ENCODE results near the gene FOXP1.

The FOXP1 gene

GRCh38 chr3:71074423-71074822 is 509.1 kb downstream of the FOXP1 start:
- in situ Hi-C loops (cut with HindIII; ENCODE audit: low sequenced_read_pairs): no loop called here

DNA sequence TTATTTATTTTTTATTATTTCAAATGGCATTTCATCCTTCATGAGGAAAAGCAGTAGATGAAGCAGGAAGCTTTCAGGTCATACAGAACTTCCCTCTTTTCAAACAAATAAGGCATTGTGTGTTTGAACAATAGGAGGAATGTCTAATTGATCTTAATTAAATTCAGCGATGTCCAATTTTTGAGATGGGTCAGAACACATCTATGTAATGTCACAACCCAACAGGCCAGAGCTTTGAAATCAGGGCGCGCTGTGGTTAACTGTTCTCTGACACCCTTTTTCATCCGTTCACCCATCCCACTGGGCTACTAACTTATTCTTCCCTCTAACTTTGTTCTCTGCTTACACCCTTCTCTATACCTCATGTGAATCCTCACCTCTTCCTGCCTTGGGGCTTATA is 510.5 kb downstream of the FOXP1 start:
- in situ Hi-C loops (cut with HindIII; ENCODE audit: low sequenced_read_pairs): no loop called here

- in situ Hi-C loops (cut with HindIII; ENCODE audit: low sequenced_read_pairs): no loop called here
Observed at GRCh38 chr3:71072287-71072686, 511.2 kb downstream of the FOXP1 start.

DNA sequence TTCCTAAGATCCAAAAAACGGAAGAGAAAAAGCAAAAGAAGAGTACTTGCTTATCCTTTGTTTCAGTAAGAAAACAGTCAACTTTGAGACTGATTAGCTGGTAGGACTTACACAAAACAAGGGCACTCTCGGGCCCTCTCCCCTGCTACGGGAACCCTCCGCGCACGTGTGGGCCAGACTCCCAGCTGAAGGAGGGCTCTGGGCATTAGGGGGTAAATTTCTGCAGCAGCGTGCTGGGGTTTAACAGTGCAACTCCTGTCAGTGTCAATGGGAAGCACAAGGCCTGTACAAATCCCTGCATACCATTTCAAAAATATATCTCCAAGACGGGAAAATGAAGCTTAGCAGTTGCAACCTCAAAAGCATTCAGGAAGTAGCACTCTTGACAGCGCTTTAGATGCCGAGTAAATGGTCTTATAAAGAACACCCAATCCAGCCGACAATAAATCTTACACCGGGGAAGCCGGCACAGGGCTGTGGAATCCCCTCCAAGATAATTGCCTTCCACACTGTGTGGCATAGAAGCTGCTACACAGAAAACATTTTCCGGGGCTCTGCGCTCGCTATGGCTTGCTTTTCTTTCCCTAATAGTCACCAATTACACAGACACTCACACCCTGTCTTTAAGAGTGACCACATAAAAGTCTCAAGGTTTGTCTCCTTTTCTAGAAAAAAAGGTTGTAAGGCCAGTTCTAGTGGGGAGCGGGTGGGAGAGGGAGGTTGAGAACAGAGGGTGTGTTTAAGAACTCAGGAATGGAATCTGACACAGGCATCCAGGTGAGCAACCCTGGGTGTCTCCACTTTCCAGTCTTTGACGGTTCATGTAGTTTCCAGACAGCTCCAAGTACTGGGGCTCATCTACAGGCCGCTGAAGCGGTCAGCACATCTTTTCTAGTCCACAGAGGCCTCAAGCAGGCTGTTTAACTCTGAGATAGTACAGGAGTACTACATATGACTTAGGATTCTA is 512.7 kb downstream of the FOXP1 start:
- in situ Hi-C loops (cut with HindIII; ENCODE audit: low sequenced_read_pairs): no loop called here

DNA sequence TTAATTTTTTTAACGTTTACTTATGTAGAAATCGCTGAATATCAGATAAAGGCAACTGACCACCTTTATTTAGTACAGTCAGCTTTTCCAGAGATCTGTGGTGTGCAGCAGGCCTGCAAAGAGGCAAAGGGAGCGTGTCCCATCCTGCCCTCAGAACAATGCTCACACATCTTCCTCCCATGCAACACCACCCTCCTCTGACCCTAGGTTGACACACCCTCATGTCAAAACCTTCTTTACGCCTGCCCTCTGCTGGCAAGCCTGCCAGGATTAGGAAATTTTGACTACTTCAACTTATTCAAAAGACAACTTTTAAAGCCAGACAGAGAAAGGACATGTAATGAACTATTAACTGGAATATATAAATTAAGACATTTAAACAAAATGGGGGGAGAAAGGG is 513.7 kb downstream of the FOXP1 start:
- in situ Hi-C loops (cut with HindIII; ENCODE audit: low sequenced_read_pairs): no loop called here

DNA sequence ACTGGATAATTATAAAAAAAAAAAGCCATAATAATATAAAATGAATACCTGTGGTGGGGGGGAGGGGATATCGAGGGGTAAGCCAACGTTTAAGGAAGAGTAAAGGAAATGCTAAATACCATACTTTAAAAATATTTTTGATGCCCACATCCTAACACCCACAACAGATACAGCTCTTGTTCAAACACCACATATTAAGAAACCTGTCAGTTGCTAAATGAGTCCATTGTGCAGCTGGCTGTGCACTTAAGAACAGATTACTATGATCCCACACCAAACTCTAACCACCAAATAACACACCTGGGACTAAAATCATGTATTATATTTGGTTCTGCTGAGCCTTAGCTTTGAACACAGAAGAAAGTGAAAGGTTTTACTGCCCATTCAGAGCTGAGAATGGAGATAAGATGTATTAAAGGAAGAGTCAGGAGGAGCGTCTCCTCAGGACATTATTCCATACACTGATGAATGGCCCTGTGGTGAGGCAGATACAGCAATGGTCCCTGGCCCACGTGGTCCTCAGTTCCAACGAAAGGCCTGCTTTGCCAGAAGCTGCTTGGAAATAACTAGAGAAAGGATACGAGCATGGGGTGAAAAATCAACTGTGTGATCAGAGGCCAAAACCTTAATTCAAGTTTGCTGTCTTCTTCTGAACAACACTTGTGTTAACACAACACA is 515.4 kb downstream of the FOXP1 start:
- in situ Hi-C loops (cut with HindIII; ENCODE audit: low sequenced_read_pairs): no loop called here

GRCh38 chr3:71066849-71067261 is 516.7 kb downstream of the FOXP1 start:
- in situ Hi-C loops (cut with HindIII; ENCODE audit: low sequenced_read_pairs): no loop called here

- in situ Hi-C loops (cut with HindIII; ENCODE audit: low sequenced_read_pairs): no loop called here
Observed at GRCh38 chr3:71066356-71066755, 517.2 kb downstream of the FOXP1 start.

DNA sequence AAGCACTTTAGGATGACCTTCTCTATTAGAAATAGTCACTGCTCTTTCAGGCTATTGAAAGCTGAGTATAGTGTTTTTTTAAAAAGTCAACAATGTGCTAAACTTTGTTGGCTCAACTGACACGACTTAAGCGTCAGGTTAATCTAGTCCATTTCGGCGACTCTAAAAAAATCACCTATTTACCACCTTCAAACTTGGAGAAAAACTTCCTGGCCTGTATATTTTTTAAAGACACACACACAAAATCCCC is 517.8 kb downstream of the FOXP1 start:
- in situ Hi-C loops (cut with HindIII; ENCODE audit: low sequenced_read_pairs): no loop called here

- in situ Hi-C loops (cut with HindIII; ENCODE audit: low sequenced_read_pairs): no loop called here
Observed at GRCh38 chr3:71064956-71065763, 518.4 kb downstream of the FOXP1 start.

- in situ Hi-C loops (cut with HindIII; ENCODE audit: low sequenced_read_pairs): no loop called here
Observed at GRCh38 chr3:71064291-71064955, 519.1 kb downstream of the FOXP1 start.

GRCh38 chr3:71063773-71064290 is 519.7 kb downstream of the FOXP1 start:
- in situ Hi-C loops (cut with HindIII; ENCODE audit: low sequenced_read_pairs): no loop called here

DNA sequence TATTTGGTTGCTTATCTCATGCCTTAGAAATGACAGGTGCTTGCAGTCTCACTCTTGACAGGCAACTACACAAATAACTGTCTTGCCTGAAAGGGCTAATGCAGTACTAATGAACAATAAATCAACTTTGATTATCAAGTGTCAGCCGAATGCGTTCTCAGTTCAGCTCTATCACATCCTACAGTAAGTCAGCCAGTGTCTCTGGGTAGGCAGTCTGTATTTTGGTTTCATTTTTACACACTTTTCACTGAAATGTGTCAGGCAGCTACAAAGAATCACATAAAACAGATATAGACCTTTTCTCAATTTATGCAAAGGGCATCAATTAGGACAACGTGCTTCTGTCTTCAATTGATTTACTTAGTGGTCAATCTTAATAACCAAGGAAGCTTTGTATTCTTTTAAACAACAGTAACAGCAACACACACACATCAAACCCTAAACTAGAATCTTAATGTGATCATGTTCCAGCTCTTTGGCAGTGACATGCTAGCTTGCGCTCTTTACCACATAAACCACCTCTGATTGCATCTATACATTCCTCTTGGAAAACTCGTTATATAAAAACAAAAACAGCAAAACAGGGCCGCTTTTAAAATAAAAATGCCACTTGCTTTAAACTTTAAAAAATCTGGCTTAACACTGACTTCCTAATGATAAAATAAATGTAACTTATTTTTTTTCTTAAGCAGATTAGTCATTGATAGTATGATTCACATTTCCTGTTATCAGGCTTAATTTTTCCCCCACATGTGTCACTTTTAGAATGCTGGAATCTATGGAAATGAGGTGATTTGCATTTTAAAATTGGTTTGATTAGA is 520.4 kb downstream of the FOXP1 start:
- in situ Hi-C loops (cut with HindIII; ENCODE audit: low sequenced_read_pairs): no loop called here

- in situ Hi-C loops (cut with HindIII; ENCODE audit: low sequenced_read_pairs): no loop called here
Observed at GRCh38 chr3:71062037-71062932, 521.2 kb downstream of the FOXP1 start.

DNA sequence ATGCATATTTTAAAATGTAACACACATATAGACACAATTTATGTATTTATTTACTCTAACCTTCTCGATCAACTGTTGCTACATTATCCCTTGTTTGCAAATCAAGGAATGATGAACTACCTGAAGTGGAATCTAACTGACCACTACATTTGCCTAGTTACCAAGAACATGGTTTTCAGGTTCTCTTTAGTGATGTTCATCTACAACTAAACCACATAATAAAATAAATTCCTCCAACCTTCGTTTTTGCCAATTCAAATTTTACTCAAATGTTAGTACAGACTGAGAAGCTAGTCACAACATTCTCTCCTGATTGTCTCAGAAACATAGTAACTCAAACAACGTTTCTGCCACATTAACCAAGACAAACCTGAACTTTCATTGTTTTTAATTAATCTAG is 521.9 kb downstream of the FOXP1 start:
- in situ Hi-C loops (cut with HindIII; ENCODE audit: low sequenced_read_pairs): no loop called here

DNA sequence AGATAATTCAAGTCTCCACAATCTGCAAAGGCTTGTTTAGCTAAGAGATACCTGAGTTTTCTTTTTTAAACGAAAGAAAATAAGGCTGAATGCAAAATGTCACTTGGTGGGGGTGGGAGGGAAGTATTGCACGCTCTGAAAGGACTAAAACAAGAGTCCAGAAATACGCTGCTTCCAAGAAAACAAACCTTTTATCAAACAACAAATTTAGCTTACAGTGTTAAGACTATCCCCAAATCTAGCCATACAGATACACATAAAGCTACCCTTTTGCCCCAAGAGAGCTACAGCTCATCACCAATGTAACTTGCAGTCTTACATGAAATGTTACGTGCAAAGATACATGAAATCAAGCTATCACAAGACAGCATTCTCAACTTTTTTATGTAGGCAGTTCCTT is 522.5 kb downstream of the FOXP1 start:
- in situ Hi-C loops (cut with HindIII; ENCODE audit: low sequenced_read_pairs): no loop called here

GRCh38 chr3:71060536-71060935 is 523.0 kb downstream of the FOXP1 start:
- in situ Hi-C loops (cut with HindIII; ENCODE audit: low sequenced_read_pairs): no loop called here

DNA sequence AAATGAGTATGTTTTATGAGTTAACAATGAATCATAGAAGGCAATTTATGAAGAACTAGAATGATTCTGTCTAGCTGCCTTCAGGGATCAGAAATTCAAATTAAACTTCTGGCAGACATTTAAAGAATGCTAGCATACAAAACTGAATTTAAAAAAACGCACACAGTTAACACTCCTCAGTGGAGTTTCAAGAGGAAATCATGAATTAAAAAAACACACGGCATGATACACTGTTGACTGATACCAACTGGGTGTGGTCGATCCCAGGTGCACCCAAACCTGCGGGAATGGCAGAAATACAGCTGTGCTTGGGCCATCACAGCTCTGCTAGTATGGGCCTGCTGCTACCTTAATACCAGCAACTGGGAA is 526.0 kb downstream of the FOXP1 start:
- in situ Hi-C loops (cut with HindIII; ENCODE audit: low sequenced_read_pairs): no loop called here

GRCh38 chr3:71056327-71056726 is 527.2 kb downstream of the FOXP1 start:
- in situ Hi-C loops (cut with HindIII; ENCODE audit: low sequenced_read_pairs): no loop called here
